ENCODE data around the gene ISG20L2.

ISG20L2 gene

GRCh38 chr1:156684227-156684782, 44.3 kb downstream of the ISG20L2 start:
- TF ChIP-seq, protein P1, sequence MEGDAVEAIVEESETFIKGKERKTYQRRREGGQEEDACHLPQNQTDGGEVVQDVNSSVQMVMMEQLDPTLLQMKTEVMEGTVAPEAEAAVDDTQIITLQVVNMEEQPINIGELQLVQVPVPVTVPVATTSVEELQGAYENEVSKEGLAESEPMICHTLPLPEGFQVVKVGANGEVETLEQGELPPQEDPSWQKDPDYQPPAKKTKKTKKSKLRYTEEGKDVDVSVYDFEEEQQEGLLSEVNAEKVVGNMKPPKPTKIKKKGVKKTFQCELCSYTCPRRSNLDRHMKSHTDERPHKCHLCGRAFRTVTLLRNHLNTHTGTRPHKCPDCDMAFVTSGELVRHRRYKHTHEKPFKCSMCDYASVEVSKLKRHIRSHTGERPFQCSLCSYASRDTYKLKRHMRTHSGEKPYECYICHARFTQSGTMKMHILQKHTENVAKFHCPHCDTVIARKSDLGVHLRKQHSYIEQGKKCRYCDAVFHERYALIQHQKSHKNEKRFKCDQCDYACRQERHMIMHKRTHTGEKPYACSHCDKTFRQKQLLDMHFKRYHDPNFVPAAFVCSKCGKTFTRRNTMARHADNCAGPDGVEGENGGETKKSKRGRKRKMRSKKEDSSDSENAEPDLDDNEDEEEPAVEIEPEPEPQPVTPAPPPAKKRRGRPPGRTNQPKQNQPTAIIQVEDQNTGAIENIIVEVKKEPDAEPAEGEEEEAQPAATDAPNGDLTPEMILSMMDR (conservative IDR thresholded peaks at IDR 0.05; ENCODE audit: low read length), result no peak
- DNase-seq (ENCODE audit: low read depth), result peak; percentile 46
- no peak overlapping the region for H3K4me3 ChIP-seq (ENCODE audit: low read length)

GRCh38 chr1:156682166-156682890, 46.2 kb downstream of the ISG20L2 start:
- no peak for DNase-seq (ENCODE audit: low read depth)
- TF ChIP-seq, protein P1 (conservative IDR thresholded peaks at IDR 0.05; ENCODE audit: low read length), result peak; percentile 4; the same call in 1 of the 2 replicates
- no peak overlapping the region for H3K4me3 ChIP-seq (ENCODE audit: low read length)

GRCh38 chr1:156681196-156681960, 47.2 kb downstream of the ISG20L2 start:
- no peak for DNase-seq (ENCODE audit: low read depth)
- TF ChIP-seq, protein P1 (conservative IDR thresholded peaks at IDR 0.05; ENCODE audit: low read length), result no peak
- no peak overlapping the region for H3K4me3 ChIP-seq (ENCODE audit: low read length)

DNA sequence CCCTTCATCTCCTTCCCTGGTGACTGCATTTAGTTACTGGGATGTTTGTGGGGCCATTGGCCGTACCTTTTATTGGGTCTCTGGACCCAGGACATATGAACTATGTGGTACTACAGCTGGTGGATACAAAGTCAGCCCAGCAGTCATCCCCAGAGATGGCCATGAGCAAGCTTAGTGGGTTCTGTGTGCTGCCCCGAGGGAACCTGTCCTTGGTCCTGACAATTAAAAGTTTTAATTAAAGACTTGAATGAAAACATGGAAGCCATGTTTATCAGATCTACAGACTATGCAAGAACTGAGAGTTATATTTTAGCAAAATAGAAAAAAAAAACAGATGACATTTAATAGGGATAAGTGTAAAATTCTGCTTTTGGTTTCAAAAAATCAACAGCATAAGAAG, 48.5 kb downstream of the ISG20L2 start:
- TF ChIP-seq, protein P1 (conservative IDR thresholded peaks at IDR 0.05; ENCODE audit: low read length), result no peak
- no peak overlapping the region for H3K4me3 ChIP-seq (ENCODE audit: low read length)
- DNase-seq (ENCODE audit: low read depth), result no peak

- DNase-seq (ENCODE audit: low read depth), result peak; percentile 81
- peak overlapping the region; percentile 33 for H3K4me3 ChIP-seq (ENCODE audit: low read length)
- TF ChIP-seq, protein P1 (conservative IDR thresholded peaks at IDR 0.05; ENCODE audit: low read length), result peak; percentile 93
Measured at GRCh38 chr1:156677616-156678596, 50.7 kb downstream of the ISG20L2 start.

GRCh38 chr1:156676820-156677615, 51.5 kb downstream of the ISG20L2 start, which contains the start of gene NES:
NES (minus strand) TSS chr1:156677407; CDS start chr1:156677264, 143 bp downstream.
- TF ChIP-seq, protein P1 (conservative IDR thresholded peaks at IDR 0.05; ENCODE audit: low read length), result no peak
- DNase-seq (ENCODE audit: low read depth), result no peak
- peak within 1 kb of the TSS; percentile 41 for H3K4me3 ChIP-seq (ENCODE audit: low read length)

Data from AG10803 (cell line).